Esophagus (tissue), 2 donors: ENCODE measurements around the gene CLDN15. TPM values are rescaled to one million over a fixed set of nuclear protein-coding genes. Genes with fewer than 3 reads are reported as not detected.

Experiments used
- H3K27ac ChIP-seq, 2 donors: one replicate each; pipeline ENCODE4 v1.5.1; 2013; ENCODE audit warnings: low read depth in 2 of 2, mild to moderate bottlenecking in 2 of 2, inconsistent platforms in 1 of 2, low read length in 1 of 2, moderate library complexity in 1 of 2
- H3K27me3 ChIP-seq, 2 donors: one replicate each; pipeline ENCODE4 v1.6.1; 2013; ENCODE audit warnings: low read length in 2 of 2, control low read depth in 1 of 2, mild to moderate bottlenecking in 1 of 2; ENCODE audit not compliant: insufficient read depth in 2 of 2, control insufficient read depth in 1 of 2
- H3K36me3 ChIP-seq, 2 donors: one replicate each; pipeline ENCODE4 v1.6.1; 2013; ENCODE audit warnings: low read length in 1 of 2; ENCODE audit not compliant: control insufficient read depth in 2 of 2, insufficient read depth in 2 of 2
- H3K4me1 ChIP-seq, 2 donors: one replicate each; pipeline ENCODE4 v1.6.1; 2013; ENCODE audit warnings: low read length in 1 of 2; ENCODE audit not compliant: control insufficient read depth in 2 of 2, insufficient read depth in 2 of 2
- H3K4me3 ChIP-seq, 2 donors: one replicate each; pipeline ENCODE4 v1.5.1; 2013; ENCODE audit warnings: low read length in 2 of 2, mild to moderate bottlenecking in 2 of 2, low read depth in 1 of 2, moderate library complexity in 1 of 2
- H3K9me3 ChIP-seq, 2 donors: one replicate each; pipeline ENCODE4 v1.6.1; 2013; ENCODE audit warnings: mild to moderate bottlenecking in 2 of 2, low read depth in 1 of 2, low read length in 1 of 2, moderate library complexity in 1 of 2; ENCODE audit not compliant: control insufficient read depth in 2 of 2, insufficient read depth in 1 of 2
- WGBS, 2 donors: extraction: QIAGEN DNeasy Blood & Tissue Kit; methylation state at CpG; one replicate each; pipeline ENCODE4 v1.1.7; 2013; 5-methylcytosine and 5-hydroxymethylcytosine counted together
- polyA plus RNA-seq, 2 donors: library from polyadenylated mRNA; stranded (reverse); fragments of 200-250 nt; gene quantifications; one replicate each; pipeline ENCODE4 v1.2.3, GENCODE V29; 2013
- donor health status: healthy with polysubstance abuse.
- donor health status: Bipolar disorder and iron deficiency.

CLDN15 gene
- polyA plus RNA-seq, 2 donors, result 3.7 to 5.9 TPM

- Histone ChIP-seq H3K27ac (no peak overlapping the region), H3K4me1 (no peaks in the 10 kb centered on the region), H3K36me3 (peaks cover 11 to 34% of the 10 kb centered on the region in 2 donors), H3K9me3 (no peaks in the 10 kb centered on the region), H3K4me3 (no peak overlapping the region), H3K27me3 (no peaks in the 10 kb centered on the region)
- WGBS, 2 donors, result 95 to 96% methylated on average over 6 of the region's 6 CpGs
These were observed 12.0 kb downstream of the CLDN15 start for GRCh38 chr7:101225650-101226049.

DNA sequence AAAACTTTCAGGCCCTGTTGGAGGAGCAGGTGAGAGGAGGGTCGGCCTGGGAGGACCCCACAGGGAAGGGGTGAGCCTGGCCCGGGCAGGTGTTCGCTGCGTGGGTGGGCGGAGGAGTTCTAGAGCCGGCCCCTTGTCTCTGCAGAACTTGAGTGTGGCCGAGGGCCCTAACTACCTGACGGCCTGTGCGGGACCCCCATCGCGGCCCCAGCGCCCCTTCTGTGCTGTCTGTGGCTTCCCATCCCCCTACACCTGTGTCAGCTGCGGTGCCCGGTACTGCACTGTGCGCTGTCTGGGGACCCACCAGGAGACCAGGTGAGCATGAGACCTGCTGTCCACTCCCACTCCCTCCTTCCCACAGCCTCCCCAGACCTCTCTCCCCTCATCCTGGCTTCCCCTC, 14.1 kb downstream of the CLDN15 start:
- H3K27ac ChIP-seq, result no peak overlapping the region
- no peak overlapping the region for H3K4me3 ChIP-seq
- no peaks in the 10 kb centered on the region for H3K9me3 ChIP-seq
- peaks cover 11 to 26% of the 10 kb centered on the region in 2 donors for H3K36me3 ChIP-seq
- no peaks in the 10 kb centered on the region for H3K27me3 ChIP-seq
- no peaks in the 10 kb centered on the region for H3K4me1 ChIP-seq
- WGBS, 2 donors, result 96% methylated on average over 12 to 15 of the region's 15 CpGs

GRCh38 chr7:101222275-101222830, 15.2 kb downstream of the CLDN15 start:
- no peak overlapping the region for H3K27ac ChIP-seq
- no peak overlapping the region for H3K4me3 ChIP-seq
- peaks cover 7 to 24% of the 10 kb centered on the region in 2 donors for H3K36me3 ChIP-seq
- H3K27me3 ChIP-seq, result no peaks in the 10 kb centered on the region
- H3K9me3 ChIP-seq, result no peaks in the 10 kb centered on the region
- no peaks in the 10 kb centered on the region for H3K4me1 ChIP-seq
- WGBS, 2 donors, result 90 to 93% methylated on average over 27 of the region's 27 CpGs

GRCh38 chr7:101220295-101220694, 17.3 kb downstream of the CLDN15 start:
- Histone ChIP-seq H3K4me1 (peaks cover 0 to 8% of the 10 kb centered on the region in 2 donors), H3K27me3 (no peaks in the 10 kb centered on the region), H3K9me3 (no peaks in the 10 kb centered on the region), H3K36me3 (peaks cover 7 to 20% of the 10 kb centered on the region in 2 donors), H3K27ac (no peak overlapping the region), H3K4me3 (no peak overlapping the region)
- 75 to 88% methylated on average over 5 of the region's 5 CpGs for WGBS, 2 donors

- Histone ChIP-seq H3K36me3 (peaks cover 0 to 9% of the 10 kb centered on the region in 2 donors), H3K4me3 (peak overlapping the region; percentile 69 to 87), H3K27me3 (no peaks in the 10 kb centered on the region), H3K9me3 (no peaks in the 10 kb centered on the region), H3K27ac (peak overlapping the region in 1 of 2 donors; percentile 49), H3K4me1 (peaks cover 0 to 8% of the 10 kb centered on the region in 2 donors)
- 5 to 8% methylated on average over 26 of the region's 26 CpGs for WGBS, 2 donors
These were observed 19.1 kb downstream of the CLDN15 start for GRCh38 chr7:101218236-101219125.

DNA sequence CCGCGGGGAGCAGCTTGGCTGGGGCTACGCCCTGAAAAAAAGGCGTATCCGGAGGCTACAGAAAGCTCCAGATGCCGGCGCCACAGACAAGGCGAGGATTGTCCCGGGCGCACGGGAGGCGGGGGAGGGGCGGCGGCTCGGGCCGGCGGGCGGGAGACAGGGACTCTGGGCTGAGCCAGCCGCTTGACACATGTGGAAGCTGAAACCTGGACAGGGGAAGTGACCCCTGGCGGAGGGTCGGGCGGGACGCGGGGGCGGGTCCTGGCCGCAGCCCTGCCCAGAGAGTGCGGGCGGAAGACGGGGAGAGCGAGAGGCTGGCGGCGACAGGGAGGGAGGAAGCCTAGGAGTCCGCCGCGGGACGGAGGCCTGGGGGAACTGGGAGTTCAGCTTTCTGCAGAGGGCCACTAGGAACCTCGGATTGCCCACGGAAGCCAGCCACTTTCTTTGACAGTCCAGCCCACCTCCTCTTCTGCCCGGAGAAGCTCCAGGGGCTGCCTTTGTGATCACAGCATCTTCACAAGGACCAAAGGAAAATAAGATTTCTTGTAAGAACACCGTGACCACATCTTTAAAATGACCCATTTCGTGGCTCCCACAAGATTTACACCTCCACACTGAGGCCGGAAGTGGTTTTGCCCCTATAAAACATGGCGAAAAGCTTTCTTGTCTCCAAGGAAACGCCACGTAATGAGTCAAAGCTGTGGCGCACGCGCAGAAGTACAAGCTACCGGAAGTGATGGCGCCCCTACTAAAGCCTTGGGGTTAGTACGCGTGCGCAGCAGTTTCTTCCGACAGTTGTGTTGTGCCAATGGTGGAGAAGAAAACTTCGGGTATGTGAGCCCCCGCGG, 20.0 kb downstream of the CLDN15 start, which contains the start of the genes PLOD3 and ZNHIT1:
Gene PLOD3 (minus strand): TSS at position 194 of the 848 bp plus-strand sequence. CDS start 307 bp downstream, outside the sequence.
Gene ZNHIT1 (plus strand): TSS at position 778 of the 848 bp plus-strand sequence. CDS start 31 bp downstream, at position 809.
- Histone ChIP-seq H3K9me3 (no peaks in the 10 kb centered on the region), H3K27ac (peak within 1 kb of the TSS; percentile 84 to 86), H3K27me3 (no peaks in the 10 kb centered on the region), H3K4me3 (peak within 1 kb of the TSS; percentile 69 to 87), H3K36me3 (peaks cover 0 to 4% of the 10 kb centered on the region in 2 donors), H3K4me1 (peaks cover 0 to 8% of the 10 kb centered on the region in 2 donors)
- 1% methylated on average over 57 of the region's 57 CpGs for WGBS, 2 donors

DNA sequence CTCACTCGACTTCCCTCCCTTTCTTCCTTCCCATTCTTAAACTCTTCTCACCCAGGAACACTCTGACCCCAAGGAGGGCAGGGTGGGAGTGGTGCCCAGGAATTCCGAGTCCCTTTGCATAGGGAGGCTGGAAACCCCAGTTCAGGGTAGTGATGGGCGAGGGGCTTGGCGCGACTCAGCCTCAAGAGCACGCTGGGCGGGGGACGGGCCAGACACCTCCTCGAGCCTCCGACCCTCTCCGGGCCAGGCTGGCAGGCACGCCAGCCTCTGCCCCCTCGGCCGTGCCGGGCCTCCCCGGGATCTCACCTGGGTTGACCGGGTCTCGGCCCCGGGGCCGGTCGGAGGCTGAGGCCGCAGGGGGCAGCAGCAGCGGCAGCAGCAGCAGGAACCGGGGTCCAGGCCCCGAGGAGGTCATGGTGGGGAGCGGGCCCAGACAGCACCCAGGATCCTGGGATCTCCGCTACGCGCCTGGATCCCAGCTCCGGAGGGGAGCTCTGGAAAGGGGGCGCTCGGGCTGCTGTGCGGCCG, 20.7 kb downstream of the CLDN15 start:
- Histone ChIP-seq H3K4me1 (peaks cover 0 to 8% of the 10 kb centered on the region in 2 donors), H3K27ac (peak overlapping the region; percentile 12 to 67), H3K27me3 (no peaks in the 10 kb centered on the region), H3K4me3 (peak overlapping the region; percentile 69 to 87), H3K36me3 (peaks cover 3 to 4% of the 10 kb centered on the region in 2 donors), H3K9me3 (no peaks in the 10 kb centered on the region)
- WGBS, 2 donors, result 0 to 1% methylated on average over 34 of the region's 34 CpGs

GRCh38 chr7:101216001-101216859, 21.4 kb downstream of the CLDN15 start:
- Histone ChIP-seq H3K4me3 (peak overlapping the region; percentile 69 to 87), H3K27ac (no peak overlapping the region), H3K36me3 (peaks cover 4 to 11% of the 10 kb centered on the region in 2 donors), H3K9me3 (no peaks in the 10 kb centered on the region), H3K4me1 (peaks cover 0 to 8% of the 10 kb centered on the region in 2 donors), H3K27me3 (no peaks in the 10 kb centered on the region)
- 68 to 69% methylated on average over 30 to 31 of the region's 31 CpGs for WGBS, 2 donors
